Measurements from ENCODE around the gene OARD1.

DNA sequence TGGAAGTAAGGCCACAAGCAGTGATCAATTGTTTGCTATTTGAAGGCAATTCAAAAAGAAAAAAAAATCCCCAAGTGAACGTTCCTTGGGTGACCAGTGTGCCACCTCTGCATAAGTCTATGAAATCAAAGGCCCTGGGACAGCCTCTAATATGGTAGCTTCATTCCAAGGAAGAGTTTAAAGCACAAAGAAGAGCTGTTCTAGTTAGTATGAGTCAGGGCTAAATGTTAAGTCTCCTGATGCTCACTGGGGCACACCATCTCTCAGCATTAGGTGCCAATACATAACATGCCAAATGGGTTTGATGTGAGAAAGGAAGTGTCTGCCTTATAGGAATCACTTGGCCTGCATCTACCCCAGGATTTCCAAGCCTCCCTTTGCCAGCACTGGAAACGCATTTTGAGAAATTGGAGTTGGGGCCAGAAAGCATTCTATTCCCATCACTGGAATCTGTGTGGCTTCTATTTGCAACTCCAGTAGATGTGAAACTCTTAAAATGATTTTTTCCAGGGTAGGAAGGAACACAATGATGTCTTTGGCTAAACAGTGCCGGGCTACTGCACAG, 46.1 kb downstream of the OARD1 start:
- TF ChIP-seq, protein P1, sequence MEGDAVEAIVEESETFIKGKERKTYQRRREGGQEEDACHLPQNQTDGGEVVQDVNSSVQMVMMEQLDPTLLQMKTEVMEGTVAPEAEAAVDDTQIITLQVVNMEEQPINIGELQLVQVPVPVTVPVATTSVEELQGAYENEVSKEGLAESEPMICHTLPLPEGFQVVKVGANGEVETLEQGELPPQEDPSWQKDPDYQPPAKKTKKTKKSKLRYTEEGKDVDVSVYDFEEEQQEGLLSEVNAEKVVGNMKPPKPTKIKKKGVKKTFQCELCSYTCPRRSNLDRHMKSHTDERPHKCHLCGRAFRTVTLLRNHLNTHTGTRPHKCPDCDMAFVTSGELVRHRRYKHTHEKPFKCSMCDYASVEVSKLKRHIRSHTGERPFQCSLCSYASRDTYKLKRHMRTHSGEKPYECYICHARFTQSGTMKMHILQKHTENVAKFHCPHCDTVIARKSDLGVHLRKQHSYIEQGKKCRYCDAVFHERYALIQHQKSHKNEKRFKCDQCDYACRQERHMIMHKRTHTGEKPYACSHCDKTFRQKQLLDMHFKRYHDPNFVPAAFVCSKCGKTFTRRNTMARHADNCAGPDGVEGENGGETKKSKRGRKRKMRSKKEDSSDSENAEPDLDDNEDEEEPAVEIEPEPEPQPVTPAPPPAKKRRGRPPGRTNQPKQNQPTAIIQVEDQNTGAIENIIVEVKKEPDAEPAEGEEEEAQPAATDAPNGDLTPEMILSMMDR (conservative IDR thresholded peaks at IDR 0.05; ENCODE audit: low read depth, low read length) = no peak
- TF ChIP-seq EZH2 (IDR thresholded peaks at IDR 0.05; ENCODE audit: low read length, unreplicated experiment) = no peak
